SK-N-SH (cell line): ENCODE measurements around the gene PLEKHG2. TPM values are rescaled to one million over a fixed set of nuclear protein-coding genes. Genes with fewer than 3 reads are reported as not detected.

Source experiments
- CTCF ChIA-PET: fragments of 300-600, 350-600 bp; formaldehyde crosslinking; extraction: SDS; loops from one replicate; lab custom pipeline; 2021; lab: Yijun Ruan, JAX
- POLR2A ChIA-PET: fragments of 350-600 bp; sonication (Branson Sonifier 250); formaldehyde crosslinking; extraction: SDS; loops from one replicate; lab custom pipeline; 2020; ENCODE audit warnings: antibody characterized with exemption, inconsistent platforms; lab: Yijun Ruan, JAX
- DNase-seq: peaks from one replicate; pipeline ENCODE4 v3.0.0; 2012
- H2AFZ ChIP-seq: fragments of 200-600 bp; sonication (generic); 2 replicates; pipeline ENCODE4 v1.8.1; 2016; ENCODE audit warnings: antibody characterized with exemption, mild to moderate bottlenecking, low read depth
- H3F3A ChIP-seq: fragments of 200-600 bp; sonication (generic); replicated peaks from 2 replicates; pipeline ENCODE3; 2016; ENCODE audit warnings: antibody characterized with exemption, mild to moderate bottlenecking; ENCODE audit not compliant: insufficient read depth
- H3K27ac ChIP-seq, 2 experiments: fragments of 200-500 bp in 1 of 2; fragments of 200-600 bp in 1 of 2; sonication (Bioruptor generic) in 1 of 2; sonication (generic), shearing (Covaris generic) in 1 of 2; 2 replicates each; pipeline versions ENCODE4 v1.5.1 to v1.6.1; 2014 to 2016; ENCODE audit warnings: low read depth in 2 of 2, inconsistent platforms in 1 of 2, low read length in 1 of 2, mild to moderate bottlenecking in 1 of 2, mixed read lengths in 1 of 2
- H3K27me3 ChIP-seq: fragments of 200-600 bp; sonication (generic), shearing (Covaris generic); 2 replicates; pipeline ENCODE4 v1.6.1; 2016; ENCODE audit warnings: mixed run types; ENCODE audit not compliant: insufficient read depth
- H3K36me3 ChIP-seq, 2 experiments: fragments of 200-500 bp in 1 of 2; fragments of 200-600 bp in 1 of 2; sonication (Bioruptor generic) in 1 of 2; sonication (generic) in 1 of 2; replicated peaks in 1 of 2; 2 replicates each; pipeline versions ENCODE3 to v1.5.1; 2014 to 2016; ENCODE audit warnings: low read length in 1 of 2, mild to moderate bottlenecking in 1 of 2; ENCODE audit not compliant: insufficient read depth in 2 of 2, control insufficient read depth in 1 of 2
- H3K4me1 ChIP-seq, 2 experiments: fragments of 200-500 bp in 1 of 2; fragments of 200-600 bp in 1 of 2; sonication (Bioruptor generic) in 1 of 2; sonication (generic), shearing (Covaris generic) in 1 of 2; 2 replicates each; pipeline versions ENCODE4 v1.5.1 to v1.6.1; 2014 to 2016; ENCODE audit warnings: low read depth in 1 of 2, low read length in 1 of 2, mixed run types in 1 of 2; ENCODE audit not compliant: insufficient read depth in 2 of 2, control insufficient read depth in 1 of 2
- H3K4me2 ChIP-seq: fragments of 200-600 bp; sonication (generic), shearing (Covaris generic); 2 replicates; pipeline ENCODE4 v1.6.1; 2017; ENCODE audit warnings: mixed run types
- H3K4me3 ChIP-seq, 2 experiments: fragments of 200-500 bp in 1 of 2; fragments of 200-600 bp in 1 of 2; sonication (Bioruptor generic) in 1 of 2; sonication (generic), shearing (Covaris generic) in 1 of 2; 2 replicates each; pipeline versions ENCODE4 v1.5.1 to v1.8.1; 2014 to 2016; ENCODE audit warnings: low read depth in 2 of 2, inconsistent platforms in 1 of 2, low read length in 1 of 2, mild to moderate bottlenecking in 1 of 2, mixed read lengths in 1 of 2, moderate library complexity in 1 of 2
- H3K79me2 ChIP-seq: fragments of 200-600 bp; sonication (generic); 2 replicates; pipeline ENCODE4 v1.8.1; 2017; ENCODE audit warnings: mild to moderate bottlenecking; ENCODE audit not compliant: insufficient read depth
- H3K9ac ChIP-seq: fragments of 200-600 bp; sonication (generic); 2 replicates; pipeline ENCODE4 v1.6.1; 2017; ENCODE audit warnings: mixed run types
- H3K9me2 ChIP-seq: fragments of 200-600 bp; sonication (generic); 2 replicates; pipeline ENCODE4 v1.6.1; 2017; ENCODE audit warnings: mixed run types
- H3K9me3 ChIP-seq: fragments of 200-600 bp; sonication (generic); 2 replicates; pipeline ENCODE4 v1.6.1; 2017; ENCODE audit warnings: mixed run types, mild to moderate bottlenecking, moderate library complexity
- H4K20me1 ChIP-seq: fragments of 200-600 bp; sonication (generic); 2 replicates; pipeline ENCODE4 v1.6.1; 2017; ENCODE audit warnings: mild to moderate bottlenecking, mixed run types; ENCODE audit not compliant: insufficient read depth
- CHD2 ChIP-seq: fragments of 150-350 bp; IDR thresholded peaks from 2 replicates; pipeline ENCODE4 v1.6.1; 2018; ENCODE audit warnings: low read length; ENCODE audit not compliant: partially characterized antibody
- CTCF ChIP-seq: fragments of 200-600 bp; sonication (generic); IDR thresholded peaks from 2 replicates; pipeline ENCODE4 v1.6.1; 2017; ENCODE audit warnings: antibody characterized with exemption, mild to moderate bottlenecking, moderate library complexity
- ELF1 ChIP-seq: IDR thresholded peaks from 2 replicates; pipeline ENCODE4 v1.4.0; 2012
- EP300 ChIP-seq, 2 experiments: IDR thresholded peaks; 2 replicates each; pipeline versions ENCODE4 v1.4.0 to v1.6.1; 2012; ENCODE audit warnings: borderline replicate concordance in 1 of 2, low read depth in 1 of 2, low read length in 1 of 2
- FOXJ3 ChIP-seq: sonication (generic); formaldehyde crosslinking; IDR thresholded peaks from 2 replicates; pipeline ENCODE4 v1.5.1; 2020; ENCODE audit warnings: mild to moderate bottlenecking, missing genetic modification reagents
- GABPA ChIP-seq: IDR thresholded peaks from 2 replicates; pipeline ENCODE4 v1.4.0; 2012; ENCODE audit warnings: low read depth, mild to moderate bottlenecking
- GATA2 ChIP-seq: sonication (generic); formaldehyde crosslinking; IDR thresholded peaks from 2 replicates; pipeline ENCODE4 v1.5.0; 2020; ENCODE audit warnings: mild to moderate bottlenecking, missing genetic modification reagents
- IRF3 ChIP-seq: fragments of 150-350 bp; IDR thresholded peaks from 2 replicates; pipeline ENCODE4 v1.6.1; 2016; ENCODE audit warnings: mild to moderate bottlenecking, low read depth, low read length
- MEF2A ChIP-seq: IDR thresholded peaks from 2 replicates; pipeline ENCODE4 v1.4.0; 2012; ENCODE audit warnings: low read depth, borderline replicate concordance
- MXI1 ChIP-seq: IDR thresholded peaks from 2 replicates; pipeline ENCODE4 v1.6.1; 2012; ENCODE audit warnings: mild to moderate bottlenecking, low read depth, low read length, improper control_type of control experiment
- POLR2AphosphoS5 ChIP-seq: IDR thresholded peaks from 2 replicates; pipeline ENCODE4 v1.6.1; 2012; ENCODE audit warnings: low read depth, low read length
- RAD21 ChIP-seq: IDR thresholded peaks from 2 replicates; pipeline ENCODE4 v1.6.1; 2012; ENCODE audit warnings: mild to moderate bottlenecking, low read length
- RCOR1 ChIP-seq: fragments of 150-350 bp; IDR thresholded peaks from 2 replicates; pipeline ENCODE4 v1.6.1; 2017; ENCODE audit warnings: antibody characterized with exemption, low read length
- REST ChIP-seq: IDR thresholded peaks from 2 replicates; pipeline ENCODE4 v1.6.1; 2012; ENCODE audit warnings: mild to moderate bottlenecking, low read depth, low read length, moderate library complexity
- SIN3A ChIP-seq: IDR thresholded peaks from 2 replicates; pipeline ENCODE4 v1.6.1; 2012; ENCODE audit warnings: low read depth, mild to moderate bottlenecking, low read length, moderate library complexity, borderline replicate concordance
- SMC3 ChIP-seq: IDR thresholded peaks from 2 replicates; pipeline ENCODE4 v1.6.1; 2012; ENCODE audit warnings: low read depth, low read length, improper control_type of control experiment
- TAF1 ChIP-seq: IDR thresholded peaks from 2 replicates; pipeline ENCODE4 v1.6.1; 2012; ENCODE audit warnings: low read depth, mild to moderate bottlenecking, low read length, moderate library complexity, borderline replicate concordance
- USF1 ChIP-seq: IDR thresholded peaks from 2 replicates; pipeline ENCODE4 v1.4.0; 2012; ENCODE audit warnings: low read depth, borderline replicate concordance
- USF2 ChIP-seq: fragments of 150-350 bp; IDR thresholded peaks from 2 replicates; pipeline ENCODE4 v1.6.1; 2017; ENCODE audit warnings: antibody characterized with exemption, low read length, low read depth, borderline replicate concordance
- WGBS: methylation state at CpG from one replicate; pipeline ENCODE4 v1.1.6; 2017; ENCODE audit warnings: low lambda C conversion rate; 5-methylcytosine and 5-hydroxymethylcytosine counted together
- polyA plus RNA-seq, 3 experiments: library from polyadenylated mRNA; depleted of rRNA; stranded (reverse); fragments of >200 nt; gene quantifications; 2 replicates each; pipeline ENCODE4 v1.2.3, GENCODE V29; 2012

PLEKHG2 gene
- polyA plus RNA-seq, 1 of the 3 experiments (the other 2 are of a cell fraction) = 13.6 TPM

- no peaks in the 10 kb centered on the region for H4K20me1 ChIP-seq
- no peaks in the 10 kb centered on the region for H3K79me2 ChIP-seq
- TF ChIP-seq SIN3A (no peak), FOXJ3 (CRISPR knock-in tag) (no peak), CHD2 (no peak), CTCF (no peak), REST (no peak), MEF2A (no peak), MXI1 (no peak), GABPA (no peak), GATA2 (CRISPR knock-in tag) (no peak), RCOR1 (no peak), SMC3 (no peak), USF2 (no peak), TAF1 (no peak), USF1 (no peak), ELF1 (no peak), IRF3 (no peak), RAD21 (no peak), POLR2AphosphoS5 (no peak), EP300 (IDR thresholded peaks at IDR 0.05; ENCODE audit: borderline replicate concordance in 1 of 2, low read depth in 1 of 2, low read length in 1 of 2) (no peak)
- TF ChIP-seq, all 33 proteins: peak for 0
- WGBS = 78% methylated on average over 7 of the region's 7 CpGs
- H3K27ac ChIP-seq = no peak overlapping the region
- peaks cover 7 to 81% of the 10 kb centered on the region in 2 experiments for H3K36me3 ChIP-seq
- DNase-seq = no peak
- POLR2A ChIA-PET = no interaction called here
- no peaks in the 10 kb centered on the region for H3K9me3 ChIP-seq
- H3K4me1 ChIP-seq = no peaks in the 10 kb centered on the region
- CTCF ChIA-PET = interaction anchor here (1.1 kb wide), 1 partner anchor 62 kb away, joined by 10 read pairs; the partner anchor contains the start of gene EID2B
- no peaks in the 10 kb centered on the region for H3K9me2 ChIP-seq
- no peak overlapping the region for H3K4me2 ChIP-seq
- H3K9ac ChIP-seq = no peak overlapping the region
- H3K4me3 ChIP-seq = no peak overlapping the region
- no peaks in the 10 kb centered on the region for H3F3A ChIP-seq
- H2AFZ ChIP-seq = no peak overlapping the region
- no peaks in the 10 kb centered on the region for H3K27me3 ChIP-seq
Measured at GRCh38 chr19:39470724-39471339, 58.4 kb downstream of the PLEKHG2 start.
